Measurements from ENCODE around the gene F8. TPM values are rescaled to one million over a fixed set of nuclear protein-coding genes. Genes with fewer than 3 reads are reported as not detected.

Gene F8
- total RNA-seq, 1 donor from 2014 or later, result 3.5 TPM

- peak; percentile 28 for TF ChIP-seq CTCF (IDR thresholded peaks at IDR 0.05)
- H3K36me3 Mint-ChIP-seq (ENCODE audit: low read depth), result no peaks in the 10 kb centered on the region
- peaks cover 21% of the 10 kb centered on the region for H3K9me3 Mint-ChIP-seq (ENCODE audit: low read depth)
- no peak overlapping the region for H3K4me3 Mint-ChIP-seq (ENCODE audit: unreplicated experiment)
- DNase-seq (ENCODE audit: low spot score), result no peak
- H3K27ac Mint-ChIP-seq (ENCODE audit: unreplicated experiment), result no peak overlapping the region
- no peaks in the 10 kb centered on the region for H3K4me1 Mint-ChIP-seq (ENCODE audit: low read depth)
- no peaks in the 10 kb centered on the region for H3K27me3 Mint-ChIP-seq (ENCODE audit: low read depth)
Observed at GRCh38 chrX:154981116-154981411, 41.5 kb downstream of the F8 start.

GRCh38 chrX:154980330-154981115, 42.0 kb downstream of the F8 start:
- Mint-ChIP-seq H3K9me3 (ENCODE audit: low read depth) (peaks cover 22% of the 10 kb centered on the region), H3K36me3 (ENCODE audit: low read depth) (no peaks in the 10 kb centered on the region), H3K27ac (ENCODE audit: unreplicated experiment) (no peak overlapping the region), H3K27me3 (ENCODE audit: low read depth) (no peaks in the 10 kb centered on the region), H3K4me3 (ENCODE audit: unreplicated experiment) (peak overlapping the region; percentile 64), H3K4me1 (ENCODE audit: low read depth) (no peaks in the 10 kb centered on the region)
- peak; percentile 84 for TF ChIP-seq CTCF (IDR thresholded peaks at IDR 0.05)
- DNase-seq (ENCODE audit: low spot score), result no peak

DNA sequence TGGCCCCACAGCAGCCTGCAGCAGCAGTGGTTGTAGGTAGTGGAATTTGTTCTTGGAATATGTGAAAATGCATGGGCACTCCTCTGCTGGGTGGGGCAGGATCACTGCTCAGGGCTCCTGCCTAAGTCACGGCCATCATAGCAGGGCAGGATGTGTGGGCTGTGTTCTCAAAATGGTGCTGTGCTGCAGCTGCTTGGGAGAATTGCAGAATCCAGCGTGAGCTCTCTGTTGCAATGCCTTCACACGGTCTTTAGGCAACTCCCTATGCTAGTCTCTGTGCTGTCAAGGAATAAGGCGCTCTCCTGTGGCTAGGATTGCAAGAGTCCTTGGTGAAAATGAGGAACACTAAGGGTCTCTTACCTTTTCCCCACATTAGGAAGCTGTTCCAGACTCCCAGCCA, 42.9 kb downstream of the F8 start:
- Mint-ChIP-seq H3K4me3 (ENCODE audit: unreplicated experiment) (no peak overlapping the region), H3K27me3 (ENCODE audit: low read depth) (no peaks in the 10 kb centered on the region), H3K4me1 (ENCODE audit: low read depth) (no peaks in the 10 kb centered on the region), H3K36me3 (ENCODE audit: low read depth) (no peaks in the 10 kb centered on the region), H3K27ac (ENCODE audit: unreplicated experiment) (no peak overlapping the region), H3K9me3 (ENCODE audit: low read depth) (peaks cover 31% of the 10 kb centered on the region)
- no peak for DNase-seq (ENCODE audit: low spot score)
- no peak for TF ChIP-seq CTCF (IDR thresholded peaks at IDR 0.05)

GRCh38 chrX:154968353-154968752, 54.2 kb downstream of the F8 start:
- no peak for TF ChIP-seq CTCF (IDR thresholded peaks at IDR 0.05)
- no peak for DNase-seq (ENCODE audit: low spot score)
- H3K36me3 Mint-ChIP-seq (ENCODE audit: low read depth), result no peaks in the 10 kb centered on the region
- no peaks in the 10 kb centered on the region for H3K27me3 Mint-ChIP-seq (ENCODE audit: low read depth)
- H3K9me3 Mint-ChIP-seq (ENCODE audit: low read depth), result peaks cover 35% of the 10 kb centered on the region
- no peak overlapping the region for H3K27ac Mint-ChIP-seq (ENCODE audit: unreplicated experiment)
- H3K4me3 Mint-ChIP-seq (ENCODE audit: unreplicated experiment), result no peak overlapping the region
- H3K4me1 Mint-ChIP-seq (ENCODE audit: low read depth), result no peaks in the 10 kb centered on the region

GRCh38 chrX:154967603-154968002, 54.9 kb downstream of the F8 start:
- H3K9me3 Mint-ChIP-seq (ENCODE audit: low read depth), result peaks cover 30% of the 10 kb centered on the region
- no peak overlapping the region for H3K4me3 Mint-ChIP-seq (ENCODE audit: unreplicated experiment)
- H3K27me3 Mint-ChIP-seq (ENCODE audit: low read depth), result no peaks in the 10 kb centered on the region
- TF ChIP-seq CTCF (IDR thresholded peaks at IDR 0.05), result no peak
- no peaks in the 10 kb centered on the region for H3K36me3 Mint-ChIP-seq (ENCODE audit: low read depth)
- H3K27ac Mint-ChIP-seq (ENCODE audit: unreplicated experiment), result no peak overlapping the region
- no peaks in the 10 kb centered on the region for H3K4me1 Mint-ChIP-seq (ENCODE audit: low read depth)
- DNase-seq (ENCODE audit: low spot score), result no peak
